K562 (cell line): ENCODE measurements around the gene FYB1. TPM values are rescaled to one million over a fixed set of nuclear protein-coding genes. Genes with fewer than 3 reads are reported as not detected.

Experiments used
- ATF7 ChIP-seq: fragments of 450-650 bp; IDR thresholded peaks from 2 replicates; pipeline ENCODE4 v1.7.1; 2014; ENCODE audit warnings: mild to moderate bottlenecking, moderate library complexity
- BHLHE40 ChIP-seq: IDR thresholded peaks from 2 replicates; pipeline ENCODE4 v1.6.1; 2011; ENCODE audit warnings: low read length, improper control_type of control experiment
- CBX3 ChIP-seq, 2 experiments: IDR thresholded peaks; 1 replicate in 1 of 2; 2 replicates in 1 of 2; pipeline ENCODE4 v1.6.1; 2012; ENCODE audit warnings: inconsistent platforms in 2 of 2, low read length in 2 of 2, borderline replicate concordance in 1 of 2, control low read depth in 1 of 2
- EP400 ChIP-seq: fragments of 450-650 bp; IDR thresholded peaks from 2 replicates; pipeline ENCODE4 v1.6.1; 2017; ENCODE audit warnings: antibody characterized with exemption, mild to moderate bottlenecking, moderate library complexity
- FOXA1 ChIP-seq: fragments of 450-650 bp; IDR thresholded peaks from 2 replicates; pipeline ENCODE4 v1.6.1; 2016; ENCODE audit warnings: mild to moderate bottlenecking, borderline replicate concordance
- HDAC2 ChIP-seq: fragments of 450-650 bp; IDR thresholded peaks from 2 replicates; pipeline ENCODE4 v1.6.1; 2016; ENCODE audit warnings: mild to moderate bottlenecking
- HIVEP1 ChIP-seq: fragments of 250-450 bp; sonication (Bioruptor Pico); IDR thresholded peaks from 2 replicates; pipeline ENCODE4 v1.4.0; 2020; ENCODE audit warnings: mild to moderate bottlenecking
- ILF3 ChIP-seq: fragments of 450-650 bp; IDR thresholded peaks from 2 replicates; pipeline ENCODE4 v1.6.1; 2018; ENCODE audit warnings: antibody characterized with exemption, mild to moderate bottlenecking, moderate library complexity, borderline replicate concordance
- KLF1 ChIP-seq: fragments of 450-650 bp; IDR thresholded peaks from 2 replicates; pipeline ENCODE4 v1.6.1; 2016; ENCODE audit warnings: missing genetic modification characterization, missing compliant biosample characterization
- KLF16 ChIP-seq: IDR thresholded peaks from 2 replicates; pipeline ENCODE4 v1.6.1; 2016; ENCODE audit warnings: antibody characterized with exemption
- MCM5 ChIP-seq: fragments of 450-650 bp; IDR thresholded peaks from 2 replicates; pipeline ENCODE4 v1.6.1; 2016; ENCODE audit warnings: low read depth
- NFATC3 ChIP-seq: fragments of 450-650 bp; IDR thresholded peaks from 2 replicates; pipeline ENCODE4 v1.6.1; 2017; ENCODE audit warnings: mild to moderate bottlenecking
- SOX6 ChIP-seq: fragments of 450-650 bp; IDR thresholded peaks from 2 replicates; pipeline ENCODE4 v1.6.1; 2014; ENCODE audit warnings: mild to moderate bottlenecking
- SREBF2 ChIP-seq: sonication (generic); formaldehyde crosslinking; IDR thresholded peaks from 2 replicates; pipeline ENCODE4 v1.4.0; 2020; ENCODE audit warnings: mild to moderate bottlenecking, missing genetic modification reagents
- TCF7 ChIP-seq: sonication (generic); IDR thresholded peaks from 2 replicates; pipeline ENCODE4 v1.6.1; 2016; ENCODE audit warnings: antibody characterized with exemption, borderline replicate concordance
- TEAD4 ChIP-seq, 2 experiments: sonication (generic) in 1 of 2; formaldehyde crosslinking in 1 of 2; IDR thresholded peaks; 2 replicates each; pipeline versions ENCODE4 v1.6.1 to v1.8.0; 2012 to 2022; ENCODE audit warnings: borderline replicate concordance in 1 of 2, inconsistent platforms in 1 of 2, low read length in 1 of 2, mild to moderate bottlenecking in 1 of 2, missing genetic modification reagents in 1 of 2
- TRIM24 ChIP-seq, 2 experiments: fragments of 450-650 bp; IDR thresholded peaks; 2 replicates each; pipeline ENCODE4 v1.6.1; 2016
- U2AF2 ChIP-seq: fragments of 200-400 bp; formaldehyde crosslinking; optimal IDR thresholded peaks from 2 replicates; pipeline ENCODE3; 2017; ENCODE audit warnings: low read depth, mild to moderate bottlenecking, low read length
- ZNF384 ChIP-seq: IDR thresholded peaks from 2 replicates; pipeline ENCODE4 v1.6.1; 2012; ENCODE audit warnings: low read depth, low read length, improper control_type of control experiment
- ZNF766 ChIP-seq: fragments of 200-800 bp; sonication (Bioruptor generic); conservative IDR thresholded peaks from 2 replicates; pipeline ENCODE4 v1.6.1; 2016; ENCODE audit warnings: missing genetic modification characterization, missing compliant biosample characterization
- polyA plus RNA-seq, 8 experiments: library from polyadenylated mRNA; depleted of rRNA in 4 of 8; stranded (reverse) in 5 of 8; unstranded in 3 of 8; fragments of >200 nt; fragmentation: Nextera tagmentation in 2 of 8; fragmentation: Illumina TruSeq in 1 of 8; extraction: Ambion mirVana in 2 of 8; extraction: Trizol in 1 of 8; gene quantifications; 2 replicates each; pipeline versions ENCODE4 v1.2.1 to v1.2.3, GENCODE V29; 2011 to 2014; ENCODE audit warnings: inconsistent platforms in 1 of 8, missing spikeins in 1 of 8
- total RNA-seq, 7 experiments: library from RNA; depleted of rRNA in 6 of 7; stranded (reverse); fragments of >200 nt in 6 of 7; fragmentation: Illumina TruSeq in 2 of 7; extraction: Trizol in 2 of 7; gene quantifications; 2 replicates each; pipeline versions ENCODE4 v1.2.1 to v1.2.3, GENCODE V29; 2011 to 2021; ENCODE audit warnings: low replicate concordance in 1 of 7
- TF ChIP-seq, protein P1 (sequence below): fragments of 250-450 bp; sonication (Bioruptor Pico); IDR thresholded peaks from 2 replicates; pipeline ENCODE4 v1.5.1; 2021; ENCODE audit warnings: mild to moderate bottlenecking
- TF ChIP-seq, protein P2 (sequence below): sonication (generic); formaldehyde crosslinking; IDR thresholded peaks from 2 replicates; pipeline ENCODE4 v1.4.0; 2020; ENCODE audit warnings: mild to moderate bottlenecking, missing genetic modification reagents
- TF ChIP-seq, protein P3 (sequence below): sonication (generic); formaldehyde crosslinking; IDR thresholded peaks from 2 replicates; pipeline ENCODE4 v1.5.0; 2020; ENCODE audit warnings: missing genetic modification reagents
- TF ChIP-seq, protein P4 (sequence below): fragments of 250-450 bp; sonication (Bioruptor Pico); IDR thresholded peaks from 2 replicates; pipeline ENCODE4 v1.8.0; 2022; ENCODE audit warnings: moderate library complexity, mild to moderate bottlenecking, inconsistent platforms

The FYB1 gene
- total and polyA plus RNA-seq, 9 of the 15 experiments (the other 6 are each of a cell fraction or from before 2014, with no cell fraction given), result 4.7 to 31.5 (median 9.7) TPM

DNA sequence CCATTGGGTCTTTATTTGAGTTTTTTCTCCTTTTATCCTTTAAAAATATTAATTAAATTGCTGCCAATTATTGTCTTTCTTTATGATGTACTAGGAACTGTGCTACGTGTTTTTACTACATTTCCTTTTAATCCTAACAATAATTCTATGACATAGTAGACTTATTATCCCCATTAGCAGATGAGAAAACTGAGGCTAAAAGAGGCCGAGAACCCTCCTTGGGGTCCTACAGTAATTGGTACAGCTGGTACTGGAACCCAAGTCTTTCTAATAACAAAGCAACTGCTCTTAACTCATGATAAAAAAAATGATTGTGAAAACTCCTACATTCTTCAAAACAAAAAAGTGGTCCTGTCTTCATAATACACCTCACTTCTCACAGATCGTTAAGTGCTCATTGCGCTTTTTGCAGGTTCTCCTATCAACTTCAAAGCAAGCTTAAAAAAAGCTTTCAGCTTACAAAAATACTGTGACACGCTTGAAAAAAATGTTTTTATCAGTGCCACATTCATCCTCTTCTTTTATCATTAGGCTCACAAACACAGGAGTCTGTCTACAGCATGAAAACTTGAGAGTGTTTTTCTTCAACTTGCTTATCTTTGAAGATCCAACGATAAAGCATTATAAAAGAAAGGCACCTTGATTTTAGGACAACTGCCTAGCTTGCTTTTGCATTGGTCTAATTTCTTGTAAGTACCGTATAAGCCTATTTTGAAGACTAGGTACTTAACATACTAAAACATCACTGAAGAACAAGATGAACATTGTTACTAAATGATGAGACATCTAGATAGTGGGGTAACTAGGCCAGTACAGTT is 32.4 kb downstream of the FYB1 start (continued):
- TF ChIP-seq, protein P1, sequence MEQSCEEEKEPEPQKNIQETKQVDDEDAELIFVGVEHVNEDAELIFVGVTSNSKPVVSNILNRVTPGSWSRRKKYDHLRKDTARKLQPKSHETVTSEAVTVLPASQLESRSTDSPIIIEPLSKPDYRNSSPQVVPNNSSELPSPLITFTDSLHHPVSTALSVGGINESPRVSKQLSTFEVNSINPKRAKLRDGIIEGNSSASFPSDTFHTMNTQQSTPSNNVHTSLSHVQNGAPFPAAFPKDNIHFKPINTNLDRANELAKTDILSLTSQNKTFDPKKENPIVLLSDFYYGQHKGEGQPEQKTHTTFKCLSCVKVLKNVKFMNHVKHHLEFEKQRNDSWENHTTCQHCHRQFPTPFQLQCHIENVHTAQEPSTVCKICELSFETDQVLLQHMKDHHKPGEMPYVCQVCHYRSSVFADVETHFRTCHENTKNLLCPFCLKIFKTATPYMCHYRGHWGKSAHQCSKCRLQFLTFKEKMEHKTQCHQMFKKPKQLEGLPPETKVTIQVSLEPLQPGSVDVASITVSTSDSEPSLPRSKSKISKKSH, result no peak
- no peak for TF ChIP-seq FOXA1
- peak; percentile 64; the same call in 1 of the 2 replicates for TF ChIP-seq KLF16
- TF ChIP-seq, protein P2, sequence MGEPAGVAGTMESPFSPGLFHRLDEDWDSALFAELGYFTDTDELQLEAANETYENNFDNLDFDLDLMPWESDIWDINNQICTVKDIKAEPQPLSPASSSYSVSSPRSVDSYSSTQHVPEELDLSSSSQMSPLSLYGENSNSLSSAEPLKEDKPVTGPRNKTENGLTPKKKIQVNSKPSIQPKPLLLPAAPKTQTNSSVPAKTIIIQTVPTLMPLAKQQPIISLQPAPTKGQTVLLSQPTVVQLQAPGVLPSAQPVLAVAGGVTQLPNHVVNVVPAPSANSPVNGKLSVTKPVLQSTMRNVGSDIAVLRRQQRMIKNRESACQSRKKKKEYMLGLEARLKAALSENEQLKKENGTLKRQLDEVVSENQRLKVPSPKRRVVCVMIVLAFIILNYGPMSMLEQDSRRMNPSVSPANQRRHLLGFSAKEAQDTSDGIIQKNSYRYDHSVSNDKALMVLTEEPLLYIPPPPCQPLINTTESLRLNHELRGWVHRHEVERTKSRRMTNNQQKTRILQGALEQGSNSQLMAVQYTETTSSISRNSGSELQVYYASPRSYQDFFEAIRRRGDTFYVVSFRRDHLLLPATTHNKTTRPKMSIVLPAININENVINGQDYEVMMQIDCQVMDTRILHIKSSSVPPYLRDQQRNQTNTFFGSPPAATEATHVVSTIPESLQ (CRISPR knock-in tag), result no peak
- TF ChIP-seq TCF7, result peak; percentile 72; the same call in 1 of the 2 replicates
- TF ChIP-seq, protein P3, sequence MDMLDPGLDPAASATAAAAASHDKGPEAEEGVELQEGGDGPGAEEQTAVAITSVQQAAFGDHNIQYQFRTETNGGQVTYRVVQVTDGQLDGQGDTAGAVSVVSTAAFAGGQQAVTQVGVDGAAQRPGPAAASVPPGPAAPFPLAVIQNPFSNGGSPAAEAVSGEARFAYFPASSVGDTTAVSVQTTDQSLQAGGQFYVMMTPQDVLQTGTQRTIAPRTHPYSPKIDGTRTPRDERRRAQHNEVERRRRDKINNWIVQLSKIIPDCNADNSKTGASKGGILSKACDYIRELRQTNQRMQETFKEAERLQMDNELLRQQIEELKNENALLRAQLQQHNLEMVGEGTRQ (CRISPR knock-in tag), result no peak
- TF ChIP-seq KLF1 (tag), result no peak
- no peak for TF ChIP-seq BHLHE40
- TF ChIP-seq ZNF766 (CRISPR knock-in tag), result no peak
- no peak for TF ChIP-seq EP400
- no peak for TF ChIP-seq U2AF2
- no peak for TF ChIP-seq NFATC3
- TF ChIP-seq ZNF384, result peak; percentile 78
- TF ChIP-seq MCM5, result no peak
- no peak for TF ChIP-seq HIVEP1 (CRISPR knock-in tag)
- TF ChIP-seq CBX3 (IDR thresholded peaks at IDR 0.05; ENCODE audit: borderline replicate concordance in 1 of 2, low read length in 2 of 2), result 0 out of 3 replicates have a peak, but pooled peaks of 1 of the 2 experiments have one; percentile 21
- TF ChIP-seq TEAD4 (IDR thresholded peaks at IDR 0.05; ENCODE audit: low read length), result peak; percentile 85
- no peak for TF ChIP-seq TEAD4 (CRISPR knock-in tag; IDR thresholded peaks at IDR 0.05; ENCODE audit: borderline replicate concordance)
- peak; percentile 76 for TF ChIP-seq SOX6
- TF ChIP-seq, protein P4, sequence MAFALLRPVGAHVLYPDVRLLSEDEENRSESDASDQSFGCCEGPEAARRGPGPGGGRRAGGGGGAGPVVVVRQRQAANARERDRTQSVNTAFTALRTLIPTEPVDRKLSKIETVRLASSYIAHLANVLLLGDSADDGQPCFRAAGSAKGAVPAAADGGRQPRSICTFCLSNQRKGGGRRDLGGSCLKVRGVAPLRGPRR (CRISPR knock-in tag), result no peak
- no peak for TF ChIP-seq ATF7
- no peak for TF ChIP-seq SREBF2 (CRISPR knock-in tag)
- no peak for TF ChIP-seq TRIM24 (IDR thresholded peaks at IDR 0.05)
- 0 out of 2 replicates have a peak, but pooled peaks have one; percentile 47 for TF ChIP-seq HDAC2
- TF ChIP-seq ILF3, result no peak
